ENCODE results near the gene RPS3.

DNA sequence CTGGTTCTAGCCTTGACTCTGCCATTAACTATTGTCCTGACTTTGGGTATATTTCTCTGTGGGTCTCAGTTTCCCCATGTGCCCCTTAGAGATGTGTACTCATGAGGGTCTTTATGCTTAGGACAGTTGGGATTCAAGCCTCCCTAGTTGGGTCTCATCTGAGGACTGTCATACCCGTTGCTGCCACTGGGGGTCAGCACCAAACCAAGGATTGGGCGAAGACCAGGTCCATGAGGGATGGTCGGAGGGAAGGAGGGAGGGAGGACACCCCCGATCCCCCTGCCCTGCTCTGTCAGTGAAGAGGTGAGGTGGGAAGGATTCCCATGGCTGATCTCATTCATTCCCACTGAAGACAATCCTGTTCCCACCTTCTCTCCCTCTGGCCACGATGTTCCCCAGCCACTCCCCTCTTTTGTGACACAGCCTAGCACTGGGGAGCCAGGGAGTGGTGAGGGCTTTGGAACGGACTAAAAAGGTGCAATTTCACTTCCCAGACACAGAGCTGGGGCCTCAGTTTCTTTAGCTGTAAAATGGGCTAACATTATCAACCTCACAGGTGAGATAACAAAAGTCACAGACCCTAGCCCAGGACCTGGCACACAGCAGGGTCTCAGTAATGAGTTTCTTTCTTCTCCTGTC is 46.1 kb downstream of the RPS3 start:
- TF ChIP-seq, protein P1, sequence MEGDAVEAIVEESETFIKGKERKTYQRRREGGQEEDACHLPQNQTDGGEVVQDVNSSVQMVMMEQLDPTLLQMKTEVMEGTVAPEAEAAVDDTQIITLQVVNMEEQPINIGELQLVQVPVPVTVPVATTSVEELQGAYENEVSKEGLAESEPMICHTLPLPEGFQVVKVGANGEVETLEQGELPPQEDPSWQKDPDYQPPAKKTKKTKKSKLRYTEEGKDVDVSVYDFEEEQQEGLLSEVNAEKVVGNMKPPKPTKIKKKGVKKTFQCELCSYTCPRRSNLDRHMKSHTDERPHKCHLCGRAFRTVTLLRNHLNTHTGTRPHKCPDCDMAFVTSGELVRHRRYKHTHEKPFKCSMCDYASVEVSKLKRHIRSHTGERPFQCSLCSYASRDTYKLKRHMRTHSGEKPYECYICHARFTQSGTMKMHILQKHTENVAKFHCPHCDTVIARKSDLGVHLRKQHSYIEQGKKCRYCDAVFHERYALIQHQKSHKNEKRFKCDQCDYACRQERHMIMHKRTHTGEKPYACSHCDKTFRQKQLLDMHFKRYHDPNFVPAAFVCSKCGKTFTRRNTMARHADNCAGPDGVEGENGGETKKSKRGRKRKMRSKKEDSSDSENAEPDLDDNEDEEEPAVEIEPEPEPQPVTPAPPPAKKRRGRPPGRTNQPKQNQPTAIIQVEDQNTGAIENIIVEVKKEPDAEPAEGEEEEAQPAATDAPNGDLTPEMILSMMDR (IDR thresholded peaks at IDR 0.05) = peak; percentile 91 to 94 (median 94)
- TF ChIP-seq POLR2A (IDR thresholded peaks at IDR 0.05) = no peak

All from esophagus squamous epithelium (tissue), 4 donors.